GM04503 (cell line): ENCODE data around the gene OSTN.
"Not testable (repeated sequence)": the region's sequence is repeated elsewhere in the genome, so short reads cannot be mapped to it uniquely, and the experiment has no call there.

ENCODE experiments used
- DNase-seq: peaks from one replicate; pipeline ENCODE4 v3.0.0-alpha.2; 2012; ENCODE audit warnings: low read depth

The OSTN gene

DNA sequence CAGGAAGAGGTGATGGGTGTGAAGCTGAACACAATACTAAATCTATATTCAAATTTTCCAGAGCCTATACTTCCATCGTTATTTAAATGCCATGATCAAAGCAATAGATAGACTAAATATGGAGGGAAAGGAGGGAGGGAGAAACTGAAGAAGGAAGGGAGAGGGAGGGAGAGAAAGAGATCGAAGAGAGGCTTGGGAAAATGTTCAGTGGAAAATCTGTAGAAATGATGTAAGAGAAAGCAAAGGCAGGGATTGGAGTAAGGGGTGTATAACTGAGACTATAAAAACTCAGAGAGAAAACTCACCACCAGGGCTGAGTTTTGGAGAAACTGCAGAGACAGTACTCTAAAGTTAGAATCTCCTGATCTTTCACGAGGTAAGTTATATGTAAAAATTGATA lies at the start of gene OSTN:
OSTN (plus strand) TSS at position 310 of the 400 bp plus-strand sequence. CDS start 13,292 bp downstream, outside the sequence.
- no peak for DNase-seq

- DNase-seq = no peak
Observed at GRCh38 chr3:191151653-191152052, 47.4 kb upstream of the OSTN start.

GRCh38 chr3:191154827-191155226 lies 44.2 kb upstream of the OSTN start:
- no peak for DNase-seq

DNA sequence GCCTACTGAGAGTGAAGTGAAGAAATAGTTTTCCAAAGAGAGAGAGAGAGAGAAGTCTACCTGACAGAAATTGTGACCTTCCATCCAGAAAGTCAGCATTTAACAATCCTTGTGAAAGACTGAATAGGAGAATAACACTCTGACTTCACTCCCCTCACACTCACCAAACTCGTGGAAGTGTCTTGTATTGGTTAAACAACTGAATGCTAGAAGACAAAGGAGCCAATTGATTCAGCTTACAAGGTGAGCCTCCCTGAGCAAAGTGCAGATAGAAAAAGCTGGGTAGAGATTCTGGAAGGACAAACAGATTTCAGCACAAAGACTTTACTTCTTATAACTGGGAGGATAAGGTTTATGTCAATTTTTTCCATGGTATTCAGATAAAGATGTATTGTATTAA lies 40.8 kb upstream of the OSTN start:
- DNase-seq = no peak

DNA sequence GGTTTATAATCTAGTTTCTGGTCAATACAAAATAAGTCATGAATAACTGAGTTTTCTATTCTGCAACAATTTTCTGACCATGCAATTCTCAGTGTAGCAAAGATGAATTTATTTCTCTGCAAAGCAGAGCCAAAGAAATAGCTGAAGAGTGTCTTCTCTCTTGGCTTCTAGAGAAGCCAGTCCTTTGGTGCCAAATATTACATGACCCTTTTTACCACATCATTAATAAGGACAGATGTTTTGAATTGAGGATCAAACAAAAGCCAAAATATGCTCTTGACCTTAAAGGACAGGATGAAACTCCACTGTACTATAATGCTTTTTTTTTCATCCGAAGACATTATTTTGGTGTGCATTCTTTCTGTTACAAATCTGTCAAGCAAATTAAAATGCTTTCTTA lies 40.2 kb upstream of the OSTN start:
- no peak for DNase-seq

- DNase-seq = no peak
Observed at GRCh38 chr3:191165802-191166201, 33.2 kb upstream of the OSTN start.

GRCh38 chr3:191166368-191166767 lies 32.7 kb upstream of the OSTN start:
- no peak for DNase-seq

DNA sequence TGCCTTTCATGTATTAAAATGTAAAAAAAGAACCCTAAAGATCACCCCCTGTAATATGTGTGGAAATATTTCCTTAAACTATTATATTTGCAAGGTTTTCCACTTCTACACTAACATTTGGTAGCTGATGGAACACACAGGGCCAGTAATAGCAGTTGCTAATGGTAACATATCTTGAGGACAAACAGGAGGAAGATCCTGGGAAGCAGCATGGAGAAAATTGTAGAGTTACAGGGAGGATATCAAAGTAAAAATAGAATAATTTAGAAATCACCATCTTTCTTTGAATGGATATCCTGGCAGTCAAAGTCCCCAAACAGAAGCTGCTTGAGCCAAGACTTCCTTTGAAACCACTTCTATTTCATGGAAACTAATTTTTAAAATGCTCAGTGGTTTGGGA lies 29.5 kb upstream of the OSTN start:
- no peak for DNase-seq

GRCh38 chr3:191170097-191170496 lies 28.9 kb upstream of the OSTN start:
- no peak for DNase-seq

GRCh38 chr3:191175102-191175501 lies 23.9 kb upstream of the OSTN start:
- DNase-seq = no peak

DNA sequence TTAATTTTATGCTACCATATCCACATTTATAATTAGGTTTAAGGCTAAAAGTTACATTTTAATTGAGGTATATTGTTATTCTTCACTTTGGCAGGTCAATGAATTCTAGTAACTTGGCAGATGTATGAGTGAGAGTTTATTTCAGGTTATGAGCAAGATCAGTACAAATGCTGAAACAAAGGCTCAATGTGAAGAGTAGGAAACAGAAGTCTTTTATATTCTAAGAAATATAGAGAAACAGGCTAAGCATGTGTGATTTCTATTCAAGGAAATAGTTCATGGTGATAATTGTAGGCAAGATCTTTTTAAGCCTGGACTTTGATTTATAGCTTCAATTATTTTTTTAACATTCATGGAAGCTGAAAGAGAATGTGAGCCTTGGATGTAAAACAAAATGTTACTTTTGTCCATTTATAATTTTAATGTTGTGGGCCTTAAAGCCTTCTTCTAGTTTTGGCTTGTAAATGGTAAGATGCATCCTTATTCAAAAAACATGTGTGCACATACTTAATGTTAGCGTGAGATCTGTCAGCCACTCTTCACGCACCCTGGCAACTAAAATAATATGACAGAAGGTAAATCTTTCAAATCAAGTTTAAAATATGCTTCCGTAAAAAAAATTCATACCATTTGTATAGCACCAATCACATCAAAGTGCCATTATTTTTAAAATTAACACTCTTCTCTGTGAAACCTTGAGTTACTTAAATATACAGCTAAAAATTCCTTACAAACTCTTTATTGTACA lies 22.8 kb upstream of the OSTN start:
- no peak for DNase-seq

- not testable (repeated sequence) for DNase-seq
Observed at GRCh38 chr3:191185382-191185781, 13.7 kb upstream of the OSTN start.

DNA sequence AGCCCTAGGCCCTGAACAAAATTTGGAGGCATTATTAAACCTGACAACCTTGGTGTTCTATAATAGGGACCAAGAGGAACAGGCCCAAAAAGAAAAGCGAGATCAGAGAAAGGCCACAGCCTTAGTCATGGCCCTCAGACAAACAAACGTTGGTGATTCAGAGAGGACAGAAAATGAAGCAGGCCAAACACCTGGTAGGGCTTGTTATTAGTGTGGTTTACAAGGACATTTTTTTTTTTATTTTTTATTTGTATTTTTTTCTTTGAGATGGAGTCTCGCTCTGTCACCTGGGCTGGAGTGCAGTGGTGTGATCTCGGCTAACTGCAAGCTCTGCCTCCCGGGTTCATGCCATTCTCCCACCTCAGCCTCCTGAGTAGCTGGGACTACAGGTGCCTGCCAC lies 10.8 kb upstream of the OSTN start:
- not testable (repeated sequence) for DNase-seq

GRCh38 chr3:191192270-191192669 lies 6.8 kb upstream of the OSTN start:
- not testable (repeated sequence) for DNase-seq

- DNase-seq = no peak
Observed at GRCh38 chr3:191192941-191193340, 6.1 kb upstream of the OSTN start.

DNA sequence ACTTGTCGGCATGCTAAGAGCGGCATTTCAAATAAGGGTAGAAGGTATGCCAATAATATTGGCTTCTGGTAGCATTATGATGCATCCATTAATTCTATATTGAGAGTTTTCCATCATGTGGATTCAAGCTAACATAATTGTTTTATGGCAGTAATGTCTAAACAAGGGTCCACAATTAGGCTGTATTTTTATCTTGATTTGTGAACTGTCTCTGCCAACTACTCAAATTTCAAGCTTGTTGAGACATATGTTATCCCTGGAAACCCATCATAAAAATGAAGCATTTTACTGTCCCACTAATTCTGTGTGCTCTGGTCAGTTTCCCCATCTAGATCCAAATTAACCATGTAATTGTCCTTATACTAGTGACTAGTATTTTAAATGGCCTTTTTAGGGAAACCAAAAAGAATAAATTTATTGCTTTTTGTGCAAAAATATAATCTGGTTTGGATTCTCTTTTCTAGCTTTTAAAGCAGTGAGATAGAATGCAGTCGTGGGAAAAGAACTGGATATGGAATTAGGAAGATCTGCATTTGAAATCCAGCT lies 1.2 kb upstream of the OSTN start:
- no peak for DNase-seq

GRCh38 chr3:191198480-191198879 lies 561 bp upstream of the OSTN start:
- no peak for DNase-seq

- DNase-seq = no peak
Observed at GRCh38 chr3:191210032-191210431, 11.0 kb downstream of the OSTN start.

- DNase-seq = no peak
Observed at GRCh38 chr3:191216510-191216909, 17.5 kb downstream of the OSTN start.

GRCh38 chr3:191217301-191217700 lies 18.3 kb downstream of the OSTN start:
- DNase-seq = peak; percentile 24

GRCh38 chr3:191220908-191221307 lies 21.9 kb downstream of the OSTN start:
- DNase-seq = no peak

DNA sequence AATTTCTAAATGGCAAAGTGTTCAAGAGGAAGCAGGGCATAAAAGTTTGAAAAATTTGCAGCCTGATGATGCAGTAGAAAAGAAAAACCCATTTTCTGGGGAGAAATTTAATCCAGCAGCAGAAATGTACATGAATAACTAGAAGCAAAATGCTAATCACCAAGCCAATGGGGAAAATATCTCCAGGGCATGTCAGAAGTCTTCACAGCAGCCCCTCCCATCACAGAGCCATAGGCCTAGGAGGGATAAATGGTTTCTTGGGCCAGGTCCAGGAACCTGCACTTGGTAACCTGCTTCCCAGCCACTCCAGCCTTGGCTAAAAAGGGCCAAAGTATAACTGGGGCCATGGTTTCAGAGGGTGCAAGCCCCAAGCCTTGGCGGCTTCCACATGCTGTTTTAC lies 22.6 kb downstream of the OSTN start:
- no peak for DNase-seq

GRCh38 chr3:191227541-191227940 lies 28.5 kb downstream of the OSTN start:
- no peak for DNase-seq

DNA sequence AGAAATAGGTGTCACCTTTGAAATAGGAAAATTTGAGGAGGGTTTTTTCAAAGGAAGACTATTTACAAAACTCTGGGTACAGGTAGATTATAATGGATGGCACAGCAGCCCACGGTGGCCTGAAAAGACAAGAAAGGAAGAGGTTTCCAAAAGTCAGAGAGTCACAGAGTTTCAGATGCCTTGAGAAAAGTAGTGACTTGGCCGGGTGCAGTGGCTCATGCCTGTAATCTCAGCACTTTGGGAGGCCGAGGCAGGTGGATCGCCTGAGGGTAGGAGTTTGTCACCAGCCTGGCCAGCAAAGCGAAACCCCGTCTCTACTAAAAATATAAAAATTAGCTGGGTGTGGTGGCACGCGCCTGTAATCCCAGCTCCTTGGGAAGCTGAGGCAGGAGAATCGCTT lies 35.2 kb downstream of the OSTN start:
- DNase-seq = no peak
